ENCODE results near the gene ABI3BP.

DNA sequence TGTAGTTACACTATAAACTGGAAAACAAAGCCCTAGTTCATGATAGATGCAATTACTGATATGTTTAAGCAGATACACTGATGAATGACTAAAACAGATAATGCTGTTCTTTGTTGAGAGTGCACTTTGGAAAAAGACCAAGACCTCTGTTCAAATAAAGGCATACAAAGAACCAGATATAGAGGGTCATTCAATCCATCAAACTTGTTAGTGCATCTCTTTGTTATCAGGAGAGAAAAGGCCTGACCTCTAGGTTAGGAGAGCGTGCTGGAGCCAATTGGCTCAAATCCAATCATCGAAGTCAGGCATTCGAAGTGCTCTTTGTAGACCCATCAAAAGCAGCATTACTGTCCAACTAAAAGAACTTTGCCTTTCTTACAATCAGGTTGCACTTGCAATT is 159.7 kb downstream of the ABI3BP start:
- TF ChIP-seq ZFX (IDR thresholded peaks at IDR 0.05) = no peak
- TF ChIP-seq, protein P1, sequence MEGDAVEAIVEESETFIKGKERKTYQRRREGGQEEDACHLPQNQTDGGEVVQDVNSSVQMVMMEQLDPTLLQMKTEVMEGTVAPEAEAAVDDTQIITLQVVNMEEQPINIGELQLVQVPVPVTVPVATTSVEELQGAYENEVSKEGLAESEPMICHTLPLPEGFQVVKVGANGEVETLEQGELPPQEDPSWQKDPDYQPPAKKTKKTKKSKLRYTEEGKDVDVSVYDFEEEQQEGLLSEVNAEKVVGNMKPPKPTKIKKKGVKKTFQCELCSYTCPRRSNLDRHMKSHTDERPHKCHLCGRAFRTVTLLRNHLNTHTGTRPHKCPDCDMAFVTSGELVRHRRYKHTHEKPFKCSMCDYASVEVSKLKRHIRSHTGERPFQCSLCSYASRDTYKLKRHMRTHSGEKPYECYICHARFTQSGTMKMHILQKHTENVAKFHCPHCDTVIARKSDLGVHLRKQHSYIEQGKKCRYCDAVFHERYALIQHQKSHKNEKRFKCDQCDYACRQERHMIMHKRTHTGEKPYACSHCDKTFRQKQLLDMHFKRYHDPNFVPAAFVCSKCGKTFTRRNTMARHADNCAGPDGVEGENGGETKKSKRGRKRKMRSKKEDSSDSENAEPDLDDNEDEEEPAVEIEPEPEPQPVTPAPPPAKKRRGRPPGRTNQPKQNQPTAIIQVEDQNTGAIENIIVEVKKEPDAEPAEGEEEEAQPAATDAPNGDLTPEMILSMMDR (conservative IDR thresholded peaks at IDR 0.05) = no peak
